Measurements from ENCODE around the gene TMEM128.

DNA sequence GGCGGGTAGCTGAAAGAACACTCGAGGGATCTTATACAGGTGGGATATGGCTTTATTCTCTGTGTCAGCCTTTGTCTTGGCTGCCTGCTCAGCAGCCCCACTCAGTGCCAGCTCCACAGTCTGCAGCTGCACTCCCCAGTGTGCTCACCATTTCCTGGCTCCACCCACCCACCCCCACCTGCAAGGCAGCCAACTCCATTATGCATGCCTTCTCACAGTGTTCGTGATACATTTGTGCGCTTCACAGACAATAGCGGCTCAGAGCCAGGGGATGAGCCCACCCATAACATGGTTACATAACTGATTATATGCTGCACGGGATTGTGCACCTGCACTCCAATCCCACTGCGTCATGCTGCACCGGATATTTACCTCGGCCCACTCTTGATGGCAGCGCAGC, 8.8 kb upstream of the TMEM128 start:
- TF ChIP-seq, protein P1, sequence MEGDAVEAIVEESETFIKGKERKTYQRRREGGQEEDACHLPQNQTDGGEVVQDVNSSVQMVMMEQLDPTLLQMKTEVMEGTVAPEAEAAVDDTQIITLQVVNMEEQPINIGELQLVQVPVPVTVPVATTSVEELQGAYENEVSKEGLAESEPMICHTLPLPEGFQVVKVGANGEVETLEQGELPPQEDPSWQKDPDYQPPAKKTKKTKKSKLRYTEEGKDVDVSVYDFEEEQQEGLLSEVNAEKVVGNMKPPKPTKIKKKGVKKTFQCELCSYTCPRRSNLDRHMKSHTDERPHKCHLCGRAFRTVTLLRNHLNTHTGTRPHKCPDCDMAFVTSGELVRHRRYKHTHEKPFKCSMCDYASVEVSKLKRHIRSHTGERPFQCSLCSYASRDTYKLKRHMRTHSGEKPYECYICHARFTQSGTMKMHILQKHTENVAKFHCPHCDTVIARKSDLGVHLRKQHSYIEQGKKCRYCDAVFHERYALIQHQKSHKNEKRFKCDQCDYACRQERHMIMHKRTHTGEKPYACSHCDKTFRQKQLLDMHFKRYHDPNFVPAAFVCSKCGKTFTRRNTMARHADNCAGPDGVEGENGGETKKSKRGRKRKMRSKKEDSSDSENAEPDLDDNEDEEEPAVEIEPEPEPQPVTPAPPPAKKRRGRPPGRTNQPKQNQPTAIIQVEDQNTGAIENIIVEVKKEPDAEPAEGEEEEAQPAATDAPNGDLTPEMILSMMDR (IDR thresholded peaks at IDR 0.05; ENCODE audit: poor library complexity): no peak
- TF ChIP-seq EZH2phosphoT487 (IDR thresholded peaks at IDR 0.05; ENCODE audit: low read depth, severe bottlenecking, unreplicated experiment) (no peak), EZH2 (IDR thresholded peaks at IDR 0.05; ENCODE audit: borderline replicate concordance) (no peak)
